Activated CD8-positive, alpha-beta T cell treated with anti-CD3 and anti-CD28 coated beads, Interleukin-2, amount 10 ng/mL, durations not matched to agents 7 days and 5 days (primary cell): ENCODE measurements around the gene NBEAL1. TPM values are rescaled to one million over a fixed set of nuclear protein-coding genes. Genes with fewer than 3 reads are reported as not detected.
"Not testable (repeated sequence)": the region's sequence is repeated elsewhere in the genome, so short reads cannot be mapped to it uniquely, and the experiment has no call there.

Experiments
- ATAC-seq: fragments of 150-1000 bp; cut with Tn5 transposase; one replicate; pipeline ENCODE4 v1.10.0; 2021; ENCODE audit warnings: moderate library complexity
- CTCF ChIA-PET: fragments of 350-600 bp; sonication (Branson Sonifier 250); formaldehyde crosslinking; loops from one replicate; lab custom pipeline; 2021; ENCODE audit warnings: antibody characterized with exemption; lab: Charles Lee
- POLR2A ChIA-PET: fragments of 350-600 bp; sonication (Branson Sonifier 250); formaldehyde crosslinking; loops from one replicate; lab custom pipeline; 2021; ENCODE audit warnings: antibody characterized with exemption; lab: Charles Lee
- DNase-seq: peaks from one replicate; pipeline ENCODE4 v3.0.0-alpha.2; 2020
- H3K27ac Mint-ChIP-seq: one replicate; pipeline ENCODE4 v1.8.0; 2021; ENCODE audit warnings: mild to moderate bottlenecking, mixed read lengths
- H3K27me3 Mint-ChIP-seq: one replicate; pipeline ENCODE4 v1.8.0; 2021; ENCODE audit warnings: low read depth, mixed read lengths
- H3K36me3 Mint-ChIP-seq: one replicate; pipeline ENCODE4 v1.8.0; 2021; ENCODE audit warnings: low read depth, mixed read lengths
- H3K4me1 Mint-ChIP-seq: one replicate; pipeline ENCODE4 v1.8.0; 2021; ENCODE audit warnings: low read depth, mixed read lengths
- H3K4me3 Mint-ChIP-seq: one replicate; pipeline ENCODE4 v1.8.0; 2021; ENCODE audit warnings: mild to moderate bottlenecking, mixed read lengths
- H3K9me3 Mint-ChIP-seq: one replicate; pipeline ENCODE4 v1.8.0; 2022; ENCODE audit warnings: mixed read lengths; ENCODE audit not compliant: insufficient read depth
- total RNA-seq, 2 experiments: library from RNA; stranded (reverse); gene quantifications; one replicate each; pipeline ENCODE4 v1.2.3, GENCODE V29; 2021

The NBEAL1 gene
- total RNA-seq, 2 experiments from 2014 or later: 14.8 to 15.7 TPM

- H3K9me3 Mint-ChIP-seq: no peaks in the 10 kb centered on the region
- H3K27me3 Mint-ChIP-seq: no peaks in the 10 kb centered on the region
- H3K36me3 Mint-ChIP-seq: peaks cover 5% of the 10 kb centered on the region
- no peak overlapping the region for H3K27ac Mint-ChIP-seq
- CTCF ChIA-PET: no interaction called here
- H3K4me3 Mint-ChIP-seq: no peak overlapping the region
- DNase-seq: no peak
- no peak for ATAC-seq
- no peaks in the 10 kb centered on the region for H3K4me1 Mint-ChIP-seq
- POLR2A ChIA-PET: no interaction called here
These were observed 62.8 kb downstream of the NBEAL1 start for GRCh38 chr2:203077451-203077850.

DNA sequence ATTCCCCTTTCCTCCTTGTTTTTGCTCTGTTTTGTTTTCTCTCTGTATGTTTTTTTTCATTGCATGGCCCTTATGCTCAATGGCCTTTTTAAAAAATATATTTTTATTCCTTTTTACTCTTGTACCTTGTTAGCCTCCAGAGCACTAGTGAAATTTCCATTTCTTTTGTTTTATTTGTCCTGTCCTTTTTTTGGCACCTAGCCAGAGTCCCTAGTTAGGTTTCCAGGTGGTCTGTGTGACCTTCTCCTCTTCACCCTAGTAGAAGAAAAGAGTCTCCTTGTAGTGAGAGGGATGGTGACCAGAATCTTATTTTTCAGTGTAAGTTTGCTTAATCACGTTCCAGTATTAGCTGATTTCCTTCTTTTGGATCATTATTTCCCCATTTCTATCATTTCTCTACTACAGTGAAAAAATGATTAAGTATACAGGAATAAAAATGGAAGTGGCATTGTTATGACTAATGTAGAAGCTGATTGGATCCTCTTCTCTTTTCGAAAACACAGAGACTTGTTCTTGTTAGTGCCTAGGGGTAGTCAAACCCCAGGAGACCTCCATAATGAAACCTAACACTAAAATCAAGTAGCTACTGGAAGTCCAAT, 65.9 kb downstream of the NBEAL1 start:
- Mint-ChIP-seq H3K27ac (no peak overlapping the region), H3K4me3 (no peak overlapping the region), H3K27me3 (no peaks in the 10 kb centered on the region), H3K9me3 (no peaks in the 10 kb centered on the region), H3K4me1 (no peaks in the 10 kb centered on the region), H3K36me3 (peaks cover 4% of the 10 kb centered on the region)
- DNase-seq: no peak
- no peak for ATAC-seq
- ChIA-PET CTCF (no interaction called here), POLR2A (no interaction called here)

DNA sequence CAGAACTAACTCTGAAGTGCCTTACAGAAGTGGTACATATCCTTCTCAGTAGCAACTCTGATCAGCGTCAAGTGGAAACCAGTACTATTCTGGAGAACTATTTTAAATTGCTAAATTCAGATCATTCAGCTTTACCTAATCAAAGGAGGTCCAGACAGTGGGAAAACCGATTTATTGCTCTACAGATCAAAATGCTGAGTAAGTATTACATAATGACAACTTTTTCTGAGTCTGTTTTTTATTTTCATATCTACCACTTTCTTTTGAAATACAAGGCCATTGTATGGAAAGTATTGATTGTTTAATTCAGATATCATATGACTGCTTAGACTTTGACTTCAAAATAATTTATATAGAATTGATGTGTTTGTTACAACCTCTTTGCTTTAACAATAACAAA, 68.7 kb downstream of the NBEAL1 start:
- Mint-ChIP-seq H3K4me1 (no peaks in the 10 kb centered on the region), H3K27ac (no peak overlapping the region), H3K9me3 (no peaks in the 10 kb centered on the region), H3K36me3 (peaks cover 8% of the 10 kb centered on the region), H3K4me3 (no peak overlapping the region), H3K27me3 (no peaks in the 10 kb centered on the region)
- DNase-seq: no peak
- CTCF ChIA-PET: no interaction called here
- POLR2A ChIA-PET: no interaction called here
- no peak for ATAC-seq

GRCh38 chr2:203086381-203086780, 71.7 kb downstream of the NBEAL1 start:
- POLR2A ChIA-PET, H3K4me1 Mint-ChIP-seq, H3K4me3 Mint-ChIP-seq, DNase-seq, H3K9me3 Mint-ChIP-seq, ATAC-seq, H3K27ac Mint-ChIP-seq, H3K27me3 Mint-ChIP-seq: not testable (repeated sequence)
- CTCF ChIA-PET: interaction anchor here (1.6 kb wide), 1 partner anchor 10 kb away, joined by 5 read pairs; no protein-coding TSS in a partner anchor
- H3K36me3 Mint-ChIP-seq: peaks cover 12% of the 10 kb centered on the region

- H3K36me3 Mint-ChIP-seq, H3K4me1 Mint-ChIP-seq, H3K9me3 Mint-ChIP-seq, H3K27ac Mint-ChIP-seq, ATAC-seq, H3K4me3 Mint-ChIP-seq, CTCF ChIA-PET, DNase-seq, POLR2A ChIA-PET, H3K27me3 Mint-ChIP-seq: not testable (repeated sequence)
These were observed 76.0 kb downstream of the NBEAL1 start for GRCh38 chr2:203090721-203091120.

DNA sequence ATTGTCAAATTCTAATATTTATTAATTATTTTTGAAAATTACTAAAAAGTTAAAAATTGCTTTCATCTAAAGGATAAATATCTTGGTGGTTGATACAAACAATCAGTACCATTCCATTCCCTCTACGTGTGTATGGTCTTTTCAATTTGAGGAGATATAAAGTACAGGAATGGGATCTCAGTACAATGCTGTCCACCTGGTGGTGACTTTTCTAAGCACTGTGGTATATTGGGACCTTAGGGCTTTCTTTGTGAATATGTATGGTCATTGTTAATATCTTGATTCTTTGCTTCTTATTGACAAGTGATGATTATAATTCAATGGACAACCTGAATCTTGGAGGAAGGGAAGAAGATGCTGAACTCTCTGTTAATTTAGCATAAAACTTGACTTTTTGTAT, 83.1 kb downstream of the NBEAL1 start:
- CTCF ChIA-PET: no interaction called here
- Mint-ChIP-seq H3K36me3 (peaks cover 25% of the 10 kb centered on the region), H3K27ac (no peak overlapping the region), H3K4me1 (no peaks in the 10 kb centered on the region), H3K27me3 (no peaks in the 10 kb centered on the region), H3K4me3 (no peak overlapping the region), H3K9me3 (no peaks in the 10 kb centered on the region)
- DNase-seq (no peak), ATAC-seq (no peak)
- POLR2A ChIA-PET: no interaction called here

DNA sequence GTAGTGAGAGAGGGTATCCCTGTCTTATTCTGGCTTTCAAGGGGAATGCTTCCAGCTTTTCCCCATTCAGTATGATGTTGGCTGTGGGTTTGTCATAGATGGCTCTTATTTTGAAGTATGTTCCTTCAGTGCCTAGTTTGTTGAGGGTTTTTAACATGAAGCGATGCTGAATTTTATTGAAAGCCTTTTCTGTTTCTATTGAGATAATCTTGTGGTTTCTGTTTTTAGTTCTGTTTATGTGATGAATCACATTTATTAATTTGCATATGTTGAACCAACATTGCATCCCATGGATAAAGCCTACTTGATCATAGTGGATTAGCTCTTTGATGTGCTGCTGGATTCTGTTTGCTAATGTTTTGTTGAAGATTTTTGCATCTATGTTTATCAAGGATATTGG, 87.7 kb downstream of the NBEAL1 start:
- CTCF ChIA-PET, H3K27ac Mint-ChIP-seq, POLR2A ChIA-PET, ATAC-seq, H3K27me3 Mint-ChIP-seq, H3K4me1 Mint-ChIP-seq, H3K4me3 Mint-ChIP-seq, DNase-seq: not testable (repeated sequence)
- Mint-ChIP-seq H3K9me3 (peaks cover 13% of the 10 kb centered on the region), H3K36me3 (peaks cover 37% of the 10 kb centered on the region)

GRCh38 chr2:203104273-203104672, 89.6 kb downstream of the NBEAL1 start:
- no peaks in the 10 kb centered on the region for H3K4me1 Mint-ChIP-seq
- ATAC-seq: no peak
- H3K4me3 Mint-ChIP-seq: no peak overlapping the region
- H3K27me3 Mint-ChIP-seq: no peaks in the 10 kb centered on the region
- DNase-seq: no peak
- ChIA-PET CTCF (no interaction called here), POLR2A (no interaction called here)
- peaks cover 40% of the 10 kb centered on the region for H3K36me3 Mint-ChIP-seq
- no peak overlapping the region for H3K27ac Mint-ChIP-seq
- H3K9me3 Mint-ChIP-seq: peaks cover 13% of the 10 kb centered on the region

DNA sequence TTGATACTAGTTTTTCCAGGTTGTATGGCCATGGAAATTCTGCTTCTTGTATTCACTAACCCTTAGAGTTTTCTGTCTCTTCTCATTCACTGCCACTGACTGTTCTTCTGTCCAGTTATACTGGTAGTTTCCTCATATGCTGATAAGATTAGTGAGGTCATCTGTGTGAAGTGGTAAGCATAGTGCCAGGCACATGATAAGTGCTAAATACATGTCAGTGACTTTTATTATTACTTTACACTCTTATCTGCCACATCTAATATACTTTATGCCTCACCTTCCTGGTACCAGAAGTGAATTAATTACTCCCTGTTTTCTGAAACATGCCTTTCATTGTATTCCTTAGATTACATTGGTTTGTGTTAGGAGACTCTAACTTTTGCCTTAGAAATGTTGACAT, 91.3 kb downstream of the NBEAL1 start:
- no peak overlapping the region for H3K27ac Mint-ChIP-seq
- ATAC-seq (no peak), DNase-seq (no peak)
- H3K36me3 Mint-ChIP-seq: peaks cover 36% of the 10 kb centered on the region
- H3K27me3 Mint-ChIP-seq: no peaks in the 10 kb centered on the region
- H3K4me3 Mint-ChIP-seq: no peak overlapping the region
- ChIA-PET POLR2A (no interaction called here), CTCF (no interaction called here)
- H3K9me3 Mint-ChIP-seq: peaks cover 13% of the 10 kb centered on the region
- H3K4me1 Mint-ChIP-seq: peaks cover 7% of the 10 kb centered on the region

DNA sequence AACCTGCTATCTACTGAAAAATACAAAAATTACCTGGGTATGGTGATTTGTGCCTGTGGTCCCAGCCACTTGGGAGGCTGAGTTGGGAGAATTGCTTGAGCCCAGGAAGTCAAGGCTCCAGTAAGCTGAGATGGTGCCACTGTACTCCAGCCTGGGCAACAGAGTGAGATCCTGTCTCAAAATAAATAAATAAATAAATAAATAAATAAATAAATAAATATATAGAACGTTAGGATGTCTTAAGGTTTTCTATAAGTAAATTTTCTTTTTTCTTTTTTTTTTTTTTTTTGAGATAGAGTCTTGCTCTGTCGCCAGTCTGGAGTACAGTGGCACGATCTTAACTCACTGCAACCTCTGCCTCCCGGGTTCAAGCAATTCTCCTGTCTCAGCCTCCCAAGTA, 95.8 kb downstream of the NBEAL1 start:
- DNase-seq, ATAC-seq, POLR2A ChIA-PET, H3K9me3 Mint-ChIP-seq, H3K4me3 Mint-ChIP-seq, H3K27me3 Mint-ChIP-seq, H3K4me1 Mint-ChIP-seq, CTCF ChIA-PET, H3K27ac Mint-ChIP-seq: not testable (repeated sequence)
- H3K36me3 Mint-ChIP-seq: peaks cover 11% of the 10 kb centered on the region

DNA sequence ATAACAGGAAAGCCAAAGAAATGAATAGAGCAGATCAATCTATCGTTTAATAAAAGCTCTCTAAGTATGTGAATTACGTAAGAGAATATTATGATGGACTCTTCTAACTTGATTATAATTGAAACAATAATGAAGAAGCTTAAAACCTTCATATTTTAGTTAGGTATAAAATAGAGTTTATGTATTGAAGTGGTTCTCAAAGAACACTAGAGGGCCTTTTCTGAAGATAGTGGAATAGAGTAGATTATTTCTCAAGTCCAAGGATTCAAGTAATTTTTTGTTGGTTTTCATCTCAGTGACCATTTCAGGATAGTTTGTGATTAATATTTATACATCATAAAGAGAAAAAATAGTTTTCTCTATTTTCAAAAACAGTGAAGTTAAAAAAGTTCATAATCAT, 97.7 kb downstream of the NBEAL1 start:
- DNase-seq (no peak), ATAC-seq (no peak)
- Mint-ChIP-seq H3K4me1 (peaks cover 7% of the 10 kb centered on the region), H3K9me3 (no peaks in the 10 kb centered on the region), H3K36me3 (peaks cover 11% of the 10 kb centered on the region), H3K4me3 (no peak overlapping the region), H3K27ac (no peak overlapping the region), H3K27me3 (no peaks in the 10 kb centered on the region)
- ChIA-PET CTCF (no interaction called here), POLR2A (no interaction called here)

GRCh38 chr2:203115201-203115700, 100.6 kb downstream of the NBEAL1 start:
- POLR2A ChIA-PET: not testable (repeated sequence)

More at GRCh38 chr2:203115201-203115700, 100.6 kb downstream of the NBEAL1 start:
- DNase-seq, H3K9me3 Mint-ChIP-seq, ATAC-seq, H3K4me3 Mint-ChIP-seq, H3K27ac Mint-ChIP-seq, H3K27me3 Mint-ChIP-seq, H3K4me1 Mint-ChIP-seq, H3K36me3 Mint-ChIP-seq: not testable (repeated sequence)
- CTCF ChIA-PET: interaction anchor here (1.0 kb wide), 1 partner anchor 757 kb away, joined by 3 read pairs; no protein-coding TSS in a partner anchor
